Activated naive CD4-positive, alpha-beta T cell treated with anti-CD3 and anti-CD28 coated beads, Interleukin-2, amount 50 U/mL, for 24 hours (primary cell): Measurements from ENCODE around the gene ISY1.
"Not testable (repeated sequence)": the region's sequence is repeated elsewhere in the genome, so short reads cannot be mapped to it uniquely, and the experiment has no call there.

ENCODE experiments used
- H3K27ac Mint-ChIP-seq: one replicate; pipeline ENCODE4 v1.8.0; 2021; ENCODE audit warnings: mild to moderate bottlenecking, mixed read lengths
- H3K27me3 Mint-ChIP-seq: one replicate; pipeline ENCODE4 v1.8.0; 2021; ENCODE audit warnings: mixed read lengths
- H3K36me3 Mint-ChIP-seq: one replicate; pipeline ENCODE4 v1.8.0; 2021; ENCODE audit warnings: mixed read lengths
- H3K4me1 Mint-ChIP-seq: one replicate; pipeline ENCODE4 v1.8.0; 2021; ENCODE audit warnings: mixed read lengths
- H3K4me3 Mint-ChIP-seq: one replicate; pipeline ENCODE4 v1.8.0; 2021; ENCODE audit warnings: mild to moderate bottlenecking, mixed read lengths
- H3K9me3 Mint-ChIP-seq: one replicate; pipeline ENCODE4 v1.8.0; 2021; ENCODE audit warnings: mixed read lengths

ISY1 gene

DNA sequence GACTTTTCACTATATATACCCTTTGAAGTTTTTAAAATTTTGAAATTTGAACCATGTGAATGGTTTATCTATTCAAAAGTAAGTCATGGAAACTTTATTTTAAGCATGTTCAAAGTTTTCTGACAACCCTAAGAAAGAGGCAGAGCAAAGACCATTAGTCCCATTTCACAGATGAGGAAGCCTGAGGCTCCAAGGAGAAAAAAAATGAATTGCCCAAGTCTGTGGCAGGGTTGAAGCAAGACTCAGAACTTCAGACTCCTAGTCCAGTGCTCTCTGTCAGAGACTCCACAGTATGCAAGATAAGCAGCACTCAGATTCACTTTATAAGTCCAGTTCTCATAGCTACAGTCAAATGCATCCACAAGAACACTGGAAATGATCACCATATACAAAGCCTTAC lies 43.7 kb downstream of the ISY1 start:
- Mint-ChIP-seq H3K27ac (peak overlapping the region; percentile 95), H3K36me3 (peaks cover 9% of the 10 kb centered on the region), H3K4me3 (peak overlapping the region; percentile 72)

GRCh38 chr3:129116482-129116946 lies 44.3 kb downstream of the ISY1 start:
- peak overlapping the region; percentile 97 for H3K27ac Mint-ChIP-seq
- H3K4me3 Mint-ChIP-seq = peak overlapping the region; percentile 82
- peaks cover 9% of the 10 kb centered on the region for H3K36me3 Mint-ChIP-seq
- no peaks in the 10 kb centered on the region for H3K27me3 Mint-ChIP-seq
- H3K9me3 Mint-ChIP-seq = no peaks in the 10 kb centered on the region
- H3K4me1 Mint-ChIP-seq = peaks cover 76% of the 10 kb centered on the region

More for the DNA sequence above, 43.7 kb downstream of the ISY1 start:
- H3K27me3 Mint-ChIP-seq = no peaks in the 10 kb centered on the region
- H3K4me1 Mint-ChIP-seq = peaks cover 70% of the 10 kb centered on the region
- H3K9me3 Mint-ChIP-seq = no peaks in the 10 kb centered on the region

- peak overlapping the region; percentile 67 for H3K4me3 Mint-ChIP-seq
- H3K4me1 Mint-ChIP-seq = peaks cover 87% of the 10 kb centered on the region
- H3K36me3 Mint-ChIP-seq = peaks cover 16% of the 10 kb centered on the region
- H3K27ac Mint-ChIP-seq = peak overlapping the region; percentile 98
- no peaks in the 10 kb centered on the region for H3K27me3 Mint-ChIP-seq
- H3K9me3 Mint-ChIP-seq = no peaks in the 10 kb centered on the region
Observed at GRCh38 chr3:129114455-129114854, 46.4 kb downstream of the ISY1 start.

DNA sequence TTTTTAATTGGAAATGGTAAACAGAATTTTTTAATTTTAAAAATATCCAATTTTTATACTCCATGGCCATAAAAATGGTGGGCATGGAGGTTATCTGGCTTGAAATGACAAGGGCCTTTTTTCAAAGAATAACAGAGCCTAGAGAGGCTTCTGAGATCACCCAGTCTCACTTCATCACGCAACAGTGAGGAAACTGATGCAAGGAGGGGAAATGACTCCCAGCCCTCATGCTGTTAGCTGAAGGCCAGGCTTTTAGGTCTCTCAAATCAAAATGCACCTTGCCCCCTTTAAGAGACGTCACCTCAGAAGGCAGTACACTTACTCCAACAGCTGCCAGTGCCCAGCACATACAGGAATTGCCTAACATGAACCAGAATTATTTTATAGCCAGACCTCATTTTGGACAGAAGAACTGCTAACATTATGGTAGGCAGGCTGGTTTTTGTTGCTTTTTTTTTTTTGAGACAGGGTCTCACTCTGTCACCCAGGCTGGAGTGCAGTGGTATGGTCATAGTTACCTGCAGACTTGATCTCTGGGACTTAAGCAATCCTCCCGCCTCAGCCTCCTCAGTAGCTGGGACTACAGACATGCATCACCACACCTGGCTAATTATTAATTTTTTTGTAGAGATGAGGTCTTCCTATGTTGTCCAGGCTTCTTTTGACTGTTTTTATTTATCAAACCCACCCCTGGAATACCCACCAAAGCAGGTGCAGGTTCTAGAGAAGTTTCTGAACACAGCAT lies 48.4 kb downstream of the ISY1 start:
- peak overlapping the region; percentile 60 for H3K4me3 Mint-ChIP-seq
- peaks cover 87% of the 10 kb centered on the region for H3K4me1 Mint-ChIP-seq
- no peaks in the 10 kb centered on the region for H3K9me3 Mint-ChIP-seq
- peak overlapping the region; percentile 97 for H3K27ac Mint-ChIP-seq
- peaks cover 18% of the 10 kb centered on the region for H3K36me3 Mint-ChIP-seq
- no peaks in the 10 kb centered on the region for H3K27me3 Mint-ChIP-seq

GRCh38 chr3:129111076-129111780 lies 49.6 kb downstream of the ISY1 start:
- peak overlapping the region; percentile 84 for H3K27ac Mint-ChIP-seq
- peaks cover 17% of the 10 kb centered on the region for H3K36me3 Mint-ChIP-seq
- H3K4me1 Mint-ChIP-seq = peaks cover 87% of the 10 kb centered on the region
- H3K27me3 Mint-ChIP-seq, H3K9me3 Mint-ChIP-seq: not testable (repeated sequence)
- peak overlapping the region; percentile 19 for H3K4me3 Mint-ChIP-seq

- peaks cover 84% of the 10 kb centered on the region for H3K4me1 Mint-ChIP-seq
- peak overlapping the region; percentile 20 for H3K4me3 Mint-ChIP-seq
- H3K27me3 Mint-ChIP-seq = no peaks in the 10 kb centered on the region
Observed at GRCh38 chr3:129107793-129108192, 53.1 kb downstream of the ISY1 start.

DNA sequence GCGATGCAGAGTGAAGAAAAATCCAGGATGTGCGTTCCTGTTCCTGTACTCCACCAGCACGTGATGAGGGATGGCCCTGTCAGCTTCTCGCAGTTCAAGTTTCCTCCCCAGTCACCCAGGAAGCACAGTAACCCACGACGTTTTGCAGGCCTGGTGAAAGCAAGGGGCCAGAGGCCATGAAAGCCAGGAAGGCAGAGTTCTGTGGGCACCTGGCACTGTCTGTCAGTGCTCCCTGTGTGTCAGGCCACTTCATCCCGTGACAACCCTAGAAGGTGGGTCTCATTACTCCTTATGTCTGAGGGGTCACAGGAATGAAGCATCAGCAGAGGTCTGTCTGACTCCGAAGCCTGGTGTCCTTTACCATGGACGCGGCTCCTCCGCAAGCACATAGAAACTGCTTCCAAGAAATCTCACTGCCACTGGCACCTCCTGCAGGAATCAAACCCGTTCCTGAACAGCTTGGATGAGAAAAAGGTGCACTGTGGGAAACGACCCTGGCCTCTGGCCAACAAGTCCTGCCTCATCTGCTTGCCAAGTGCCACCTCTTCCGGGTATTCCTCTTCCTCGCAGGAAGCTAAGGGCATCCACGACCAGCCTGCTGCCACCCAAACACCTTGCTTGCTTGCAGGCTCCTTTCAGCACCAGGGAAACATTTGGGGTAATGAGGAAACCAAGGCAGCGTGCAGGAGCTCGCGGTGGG lies 53.8 kb downstream of the ISY1 start:
- Mint-ChIP-seq H3K4me3 (no peak overlapping the region), H3K36me3 (peaks cover 10% of the 10 kb centered on the region), H3K27me3 (no peaks in the 10 kb centered on the region), H3K27ac (peak overlapping the region; percentile 92), H3K9me3 (no peaks in the 10 kb centered on the region), H3K4me1 (peaks cover 85% of the 10 kb centered on the region)

More at GRCh38 chr3:129107793-129108192, 53.1 kb downstream of the ISY1 start:
- no peaks in the 10 kb centered on the region for H3K9me3 Mint-ChIP-seq
- H3K27ac Mint-ChIP-seq = peak overlapping the region; percentile 92
- H3K36me3 Mint-ChIP-seq = peaks cover 10% of the 10 kb centered on the region

DNA sequence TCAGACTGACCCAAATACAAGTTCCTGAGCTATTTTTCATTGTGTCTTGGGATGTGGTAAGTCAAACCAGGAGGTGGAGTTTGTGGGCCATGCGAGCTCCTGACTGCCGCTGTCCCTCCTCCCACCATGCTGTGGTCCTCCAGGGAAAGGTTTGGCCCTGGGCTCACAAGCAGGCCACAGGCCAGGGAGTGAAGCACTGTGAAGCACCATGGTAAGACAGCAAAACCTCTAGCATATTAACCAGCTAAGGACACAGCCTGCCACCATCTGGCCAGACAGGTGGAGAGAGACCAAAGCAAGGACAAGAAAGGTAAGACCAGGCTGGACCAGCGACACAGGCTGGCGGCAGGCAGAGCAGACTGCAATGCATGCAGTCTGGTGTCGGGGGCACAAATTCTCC lies 54.5 kb downstream of the ISY1 start:
- Mint-ChIP-seq H3K4me3 (peak overlapping the region; percentile 36), H3K36me3 (peaks cover 10% of the 10 kb centered on the region), H3K27me3 (no peaks in the 10 kb centered on the region), H3K4me1 (peaks cover 85% of the 10 kb centered on the region), H3K9me3 (no peaks in the 10 kb centered on the region), H3K27ac (peak overlapping the region; percentile 51)

DNA sequence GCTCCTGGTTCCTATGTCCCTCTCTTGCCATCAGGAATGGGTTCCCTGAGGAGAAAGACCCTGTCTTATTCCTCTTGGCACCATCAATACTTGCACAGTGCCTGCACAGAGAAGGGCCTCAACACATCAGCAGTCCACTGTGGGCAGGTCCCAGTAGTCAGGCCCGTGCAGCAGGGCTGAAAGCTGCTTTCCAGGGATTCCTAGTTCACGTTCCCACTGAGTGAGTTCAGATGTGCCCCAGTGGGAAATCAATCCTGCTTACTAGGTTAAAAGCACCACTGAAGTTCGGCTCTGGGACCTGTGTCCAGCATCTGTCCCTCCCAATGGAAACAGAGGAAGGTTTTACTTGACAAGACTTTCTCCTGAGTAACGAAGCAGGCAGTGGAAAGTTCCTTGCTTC lies 55.0 kb downstream of the ISY1 start:
- H3K9me3 Mint-ChIP-seq = no peaks in the 10 kb centered on the region

GRCh38 chr3:129104498-129105079 lies 56.3 kb downstream of the ISY1 start:
- Mint-ChIP-seq H3K9me3 (no peaks in the 10 kb centered on the region), H3K27ac (peak overlapping the region; percentile 91), H3K36me3 (peaks cover 5% of the 10 kb centered on the region), H3K4me1 (peaks cover 86% of the 10 kb centered on the region), H3K4me3 (no peak overlapping the region), H3K27me3 (no peaks in the 10 kb centered on the region)

More for the DNA sequence above, 55.0 kb downstream of the ISY1 start:
- no peaks in the 10 kb centered on the region for H3K27me3 Mint-ChIP-seq
- peaks cover 85% of the 10 kb centered on the region for H3K4me1 Mint-ChIP-seq
- no peak overlapping the region for H3K27ac Mint-ChIP-seq
- H3K4me3 Mint-ChIP-seq = no peak overlapping the region
- H3K36me3 Mint-ChIP-seq = peaks cover 10% of the 10 kb centered on the region

DNA sequence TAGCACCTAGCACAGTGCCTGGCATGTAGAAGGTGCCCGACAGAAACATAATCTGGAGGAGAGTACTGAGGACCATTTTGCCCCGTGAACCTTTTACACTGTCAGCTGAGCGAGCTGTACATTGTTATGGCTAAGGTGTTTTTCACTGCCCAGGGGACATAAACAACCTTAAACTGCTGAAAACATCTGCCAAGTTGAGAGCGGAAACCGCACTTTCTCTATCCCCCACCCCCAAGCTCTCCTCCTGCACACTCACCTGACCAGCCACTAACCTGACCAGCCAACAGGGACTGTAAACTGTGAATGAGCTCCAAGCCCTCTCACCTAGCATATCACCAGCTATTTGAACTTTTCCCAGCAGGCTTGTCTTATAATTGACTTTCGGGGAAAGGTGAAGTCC lies 56.8 kb downstream of the ISY1 start:
- Mint-ChIP-seq H3K4me1 (peaks cover 89% of the 10 kb centered on the region), H3K36me3 (peaks cover 5% of the 10 kb centered on the region), H3K9me3 (no peaks in the 10 kb centered on the region), H3K27me3 (no peaks in the 10 kb centered on the region), H3K27ac (peak overlapping the region; percentile 91), H3K4me3 (no peak overlapping the region)

DNA sequence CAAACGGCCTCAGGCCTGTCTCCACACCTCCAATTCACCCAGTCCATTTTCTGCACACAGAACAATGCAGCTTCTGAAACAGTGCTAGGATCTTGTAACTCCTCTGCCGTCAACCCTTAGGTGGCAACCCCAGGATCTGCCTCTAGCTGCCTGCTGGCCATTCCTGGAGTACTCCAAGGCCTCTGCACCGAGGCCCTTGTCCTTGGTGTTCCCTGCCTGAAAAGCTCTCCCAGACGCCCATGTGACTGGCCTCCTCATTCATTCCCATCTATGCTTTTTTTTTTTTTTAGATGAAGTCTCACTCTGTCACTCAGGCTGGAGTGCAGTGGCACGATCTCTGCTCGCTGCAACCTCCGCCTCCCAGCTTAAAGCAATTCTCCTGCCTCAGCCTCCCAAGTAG lies 57.6 kb downstream of the ISY1 start:
- Mint-ChIP-seq H3K9me3 (no peaks in the 10 kb centered on the region), H3K36me3 (peaks cover 5% of the 10 kb centered on the region), H3K4me3 (peak overlapping the region; percentile 24), H3K4me1 (peaks cover 84% of the 10 kb centered on the region), H3K27ac (peak overlapping the region; percentile 60), H3K27me3 (no peaks in the 10 kb centered on the region)

DNA sequence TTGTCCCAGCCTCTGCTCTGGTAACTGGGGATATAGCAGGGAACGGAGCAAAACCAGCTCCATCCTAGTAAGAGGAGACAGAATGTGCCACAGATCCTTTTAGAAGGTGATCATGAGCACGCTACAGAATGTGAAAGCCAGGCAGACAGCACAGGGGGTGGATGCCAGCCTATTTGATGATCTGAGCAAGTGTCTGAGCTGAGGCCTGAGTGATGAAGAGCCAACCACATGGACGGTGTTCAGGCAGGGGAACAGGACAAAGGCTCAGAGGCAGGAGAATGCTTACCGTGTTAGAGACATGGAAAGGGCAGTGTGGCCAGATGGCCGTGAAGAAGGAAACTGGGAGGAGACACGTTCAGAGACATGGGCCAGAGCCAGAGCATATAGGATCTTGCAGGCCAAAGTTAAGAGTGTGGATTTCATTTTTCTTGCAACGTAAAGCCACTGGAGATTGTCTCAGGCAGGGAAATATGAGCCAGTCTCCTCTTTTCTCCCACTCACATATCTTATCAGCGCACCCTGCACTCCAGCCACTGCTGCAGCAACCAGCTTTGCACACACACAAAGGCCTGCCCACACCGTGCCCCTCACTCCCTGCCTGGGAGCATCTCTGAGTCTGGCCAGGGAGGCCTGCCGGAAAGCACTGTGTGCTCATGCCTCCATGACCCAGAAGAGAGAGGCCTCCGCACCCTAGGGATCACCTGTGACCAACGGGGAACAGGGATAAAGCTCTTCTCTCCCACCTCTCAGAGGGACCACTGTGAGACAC lies 59.3 kb downstream of the ISY1 start:
- no peaks in the 10 kb centered on the region for H3K9me3 Mint-ChIP-seq
- H3K36me3 Mint-ChIP-seq = peaks cover 14% of the 10 kb centered on the region
- no peak overlapping the region for H3K4me3 Mint-ChIP-seq
- no peaks in the 10 kb centered on the region for H3K27me3 Mint-ChIP-seq
- peaks cover 84% of the 10 kb centered on the region for H3K4me1 Mint-ChIP-seq
- peak overlapping the region; percentile 92 for H3K27ac Mint-ChIP-seq

GRCh38 chr3:129100274-129100673 lies 60.6 kb downstream of the ISY1 start:
- peak overlapping the region; percentile 44 for H3K27ac Mint-ChIP-seq
- H3K9me3 Mint-ChIP-seq = no peaks in the 10 kb centered on the region
- no peaks in the 10 kb centered on the region for H3K27me3 Mint-ChIP-seq
- peaks cover 16% of the 10 kb centered on the region for H3K36me3 Mint-ChIP-seq
- no peak overlapping the region for H3K4me3 Mint-ChIP-seq
- peaks cover 84% of the 10 kb centered on the region for H3K4me1 Mint-ChIP-seq

DNA sequence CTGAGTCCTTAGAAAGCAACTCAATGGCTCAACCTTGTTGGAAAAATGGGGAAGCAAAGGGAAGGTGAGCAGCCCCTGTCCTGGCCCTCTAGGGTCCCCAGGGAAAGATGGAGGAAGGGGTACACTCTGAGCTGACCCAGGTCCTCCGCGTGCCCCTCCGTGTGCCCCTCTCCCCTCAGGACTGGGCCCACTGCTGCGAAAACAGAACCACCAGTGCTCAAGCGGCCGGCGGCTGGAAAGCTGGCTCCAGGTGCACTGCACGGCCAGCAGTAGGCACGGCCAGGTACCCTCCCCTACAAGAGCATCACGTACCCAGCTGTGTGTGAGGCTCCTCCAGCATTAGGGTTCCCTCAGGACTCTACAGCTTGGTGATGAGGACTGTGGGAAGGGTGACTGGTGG lies 65.6 kb downstream of the ISY1 start:
- H3K4me1 Mint-ChIP-seq = peaks cover 35% of the 10 kb centered on the region
- no peaks in the 10 kb centered on the region for H3K27me3 Mint-ChIP-seq
- H3K36me3 Mint-ChIP-seq = peaks cover 18% of the 10 kb centered on the region
- no peaks in the 10 kb centered on the region for H3K9me3 Mint-ChIP-seq
- no peak overlapping the region for H3K4me3 Mint-ChIP-seq
- no peak overlapping the region for H3K27ac Mint-ChIP-seq
